Measurements from ENCODE around the gene RBM19.

DNA sequence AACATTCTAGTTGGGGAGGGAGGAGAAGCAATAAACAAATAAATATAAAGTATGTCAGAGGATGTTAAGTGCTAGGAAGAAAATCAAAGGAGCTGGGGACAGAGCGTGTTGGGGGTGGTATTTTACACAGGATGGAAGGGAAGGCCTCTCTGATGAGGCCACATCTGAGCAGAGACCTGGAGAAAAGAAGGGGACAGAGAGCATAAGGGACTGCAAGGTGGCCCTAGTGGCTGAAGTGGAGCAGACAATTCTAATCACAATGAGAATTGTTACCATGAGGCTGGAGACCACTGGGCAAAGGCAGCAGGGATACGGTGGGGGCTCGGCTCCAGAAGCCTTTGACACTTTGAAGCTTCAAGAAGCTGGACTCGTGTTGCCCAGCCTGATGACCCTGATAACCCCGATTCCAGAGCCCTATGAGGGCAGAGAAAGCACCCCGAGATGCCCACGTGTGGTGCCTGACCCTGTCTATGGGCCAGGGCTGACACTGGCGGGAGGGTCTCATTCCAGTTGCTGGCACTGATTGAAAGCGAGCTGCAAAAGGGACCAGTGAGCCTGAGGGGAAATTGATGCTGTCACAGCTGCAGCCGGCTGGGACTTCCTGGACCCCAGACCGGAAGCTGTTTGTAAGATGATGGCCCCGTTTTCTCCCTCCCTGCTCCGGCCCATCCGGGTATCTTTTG, 169.1 kb downstream of the RBM19 start:
- TF ChIP-seq REST (IDR thresholded peaks at IDR 0.05; ENCODE audit: insufficient read depth in 1 of 2, low read depth in 2 of 2, low read length in 2 of 2): no peak
- no peak for TF ChIP-seq POLR2AphosphoS5 (IDR thresholded peaks at IDR 0.05; ENCODE audit: low read depth, low read length)
- TF ChIP-seq FOXP2 (optimal IDR thresholded peaks at IDR 0.05; ENCODE audit: borderline replicate concordance, extremely low read depth, extremely low read length, insufficient read depth): no peak
- TF ChIP-seq TAF1 (IDR thresholded peaks at IDR 0.05; ENCODE audit: borderline replicate concordance, insufficient read depth, low read length): no peak

Measured in PFSK-1 (cell line).